Thyroid gland (tissue), 4 donors: ENCODE results near the gene RTN4IP1. TPM values are rescaled to one million over a fixed set of nuclear protein-coding genes. Genes with fewer than 3 reads are reported as not detected.
"Not testable (repeated sequence)": the region's sequence is repeated elsewhere in the genome, so short reads cannot be mapped to it uniquely, and the experiment has no call there.

Experiments used
- DNase-seq, 2 donors: peaks; one replicate each; pipeline ENCODE4 v3.0.0-alpha.2; 2019
- H3K27ac ChIP-seq, 3 donors: fragments of 200-600 bp; sonication (generic); 1 replicate in 2 of 3; 2 replicates in 1 of 3; pipeline ENCODE4 v1.5.1; 2016 to 2019; ENCODE audit warnings: mild to moderate bottlenecking in 1 of 3, moderate library complexity in 1 of 3
- H3K27me3 ChIP-seq: fragments of 200-600 bp; sonication (generic); one replicate; pipeline ENCODE4 v1.5.1; 2019
- H3K36me3 ChIP-seq, 2 donors: fragments of 200-600 bp; sonication (generic); one replicate each; pipeline ENCODE4 v1.5.1; 2016 to 2019
- H3K4me1 ChIP-seq, 2 donors: fragments of 200-600 bp; sonication (generic); one replicate each; pipeline ENCODE4 v1.5.1; 2017 to 2019
- H3K4me3 ChIP-seq, 3 donors: fragments of 200-600 bp; sonication (generic); replicated peaks in 1 of 3; 1 replicate in 2 of 3; 2 replicates in 1 of 3; pipeline ENCODE4 v1.5.1; 2016; ENCODE audit warnings: mild to moderate bottlenecking in 1 of 3
- H3K9me3 ChIP-seq: fragments of 200-600 bp; sonication (generic); one replicate; pipeline ENCODE4 v1.5.1; 2017
- POLR2A ChIP-seq, 2 donors: fragments of 450-650 bp; IDR thresholded peaks; one replicate each; pipeline ENCODE4 v1.6.1; 2017; ENCODE audit warnings: antibody characterized with exemption in 2 of 2, mild to moderate bottlenecking in 2 of 2, moderate library complexity in 1 of 2
- WGBS, 2 donors: methylation state at CpG; one replicate each; pipeline ENCODE4 v1.1.5; 2017; 5-methylcytosine and 5-hydroxymethylcytosine counted together
- intact Hi-C: fragments of 100-400 bp; cut with DNase I; formaldehyde crosslinking; loops from one replicate; pipeline ENCODE4 v1.15.1; 2023
- total RNA-seq, 4 donors: library from RNA; depleted of rRNA; stranded (reverse); fragments of >200 nt; gene quantifications; one replicate each; pipeline ENCODE4 v1.2.3, GENCODE V29; 2016
- TF ChIP-seq, protein P1 (sequence below), 6 experiments: fragments of 200-600 bp in 3 of 6; fragments of 450-650 bp in 3 of 6; sonication (generic) in 3 of 6; IDR thresholded peaks; one replicate each; pipeline ENCODE4 v1.5.1; 2016 to 2019; ENCODE audit warnings: antibody characterized with exemption in 6 of 6, mild to moderate bottlenecking in 2 of 6, inconsistent platforms in 1 of 6, moderate library complexity in 1 of 6

Gene RTN4IP1
- total RNA-seq, 4 donors from 2014 or later, result 3.6 to 10.9 (median 8.6) TPM

DNA sequence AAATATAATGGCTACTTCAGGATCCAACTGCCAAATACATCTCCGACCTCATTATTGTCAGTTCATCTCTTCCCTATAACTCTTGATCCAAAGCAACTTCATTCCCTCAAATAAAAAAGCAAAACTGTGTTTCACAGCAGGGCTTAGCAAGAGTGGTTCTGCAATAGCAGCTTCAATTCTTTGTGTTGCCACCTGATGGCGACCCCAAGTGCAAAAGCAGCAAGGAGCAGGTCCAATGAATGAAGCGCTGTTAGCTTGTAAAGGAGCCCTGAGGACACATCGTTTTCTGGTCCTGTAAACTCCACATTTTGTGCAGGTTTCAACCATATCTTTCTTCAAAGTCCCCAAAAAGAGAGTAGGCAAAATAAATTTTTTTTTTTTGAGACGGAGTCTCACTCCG is 19.6 kb downstream of the RTN4IP1 start:
- Histone ChIP-seq H3K9me3 (no peaks in the 10 kb centered on the region), H3K4me3 (no peak overlapping the region), H3K27me3 (no peaks in the 10 kb centered on the region), H3K27ac (no peak overlapping the region), H3K4me1 (peaks cover 0 to 4% of the 10 kb centered on the region in 2 donors), H3K36me3 (no peaks in the 10 kb centered on the region)
- intact Hi-C loops, result loop anchor here (5.0 kb wide), 1 partner anchor 373 kb away; no protein-coding TSS in a partner anchor
- 60 to 78% methylated on average over 6 of the region's 6 CpGs for WGBS, 2 donors
- TF ChIP-seq, protein P1, sequence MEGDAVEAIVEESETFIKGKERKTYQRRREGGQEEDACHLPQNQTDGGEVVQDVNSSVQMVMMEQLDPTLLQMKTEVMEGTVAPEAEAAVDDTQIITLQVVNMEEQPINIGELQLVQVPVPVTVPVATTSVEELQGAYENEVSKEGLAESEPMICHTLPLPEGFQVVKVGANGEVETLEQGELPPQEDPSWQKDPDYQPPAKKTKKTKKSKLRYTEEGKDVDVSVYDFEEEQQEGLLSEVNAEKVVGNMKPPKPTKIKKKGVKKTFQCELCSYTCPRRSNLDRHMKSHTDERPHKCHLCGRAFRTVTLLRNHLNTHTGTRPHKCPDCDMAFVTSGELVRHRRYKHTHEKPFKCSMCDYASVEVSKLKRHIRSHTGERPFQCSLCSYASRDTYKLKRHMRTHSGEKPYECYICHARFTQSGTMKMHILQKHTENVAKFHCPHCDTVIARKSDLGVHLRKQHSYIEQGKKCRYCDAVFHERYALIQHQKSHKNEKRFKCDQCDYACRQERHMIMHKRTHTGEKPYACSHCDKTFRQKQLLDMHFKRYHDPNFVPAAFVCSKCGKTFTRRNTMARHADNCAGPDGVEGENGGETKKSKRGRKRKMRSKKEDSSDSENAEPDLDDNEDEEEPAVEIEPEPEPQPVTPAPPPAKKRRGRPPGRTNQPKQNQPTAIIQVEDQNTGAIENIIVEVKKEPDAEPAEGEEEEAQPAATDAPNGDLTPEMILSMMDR (IDR thresholded peaks at IDR 0.05), result peak in 4 of 6 experiments; percentile 22 to 53 (median 50)
- TF ChIP-seq POLR2A (IDR thresholded peaks at IDR 0.05), result no peak
- DNase-seq, result peak; percentile 57 to 62

DNA sequence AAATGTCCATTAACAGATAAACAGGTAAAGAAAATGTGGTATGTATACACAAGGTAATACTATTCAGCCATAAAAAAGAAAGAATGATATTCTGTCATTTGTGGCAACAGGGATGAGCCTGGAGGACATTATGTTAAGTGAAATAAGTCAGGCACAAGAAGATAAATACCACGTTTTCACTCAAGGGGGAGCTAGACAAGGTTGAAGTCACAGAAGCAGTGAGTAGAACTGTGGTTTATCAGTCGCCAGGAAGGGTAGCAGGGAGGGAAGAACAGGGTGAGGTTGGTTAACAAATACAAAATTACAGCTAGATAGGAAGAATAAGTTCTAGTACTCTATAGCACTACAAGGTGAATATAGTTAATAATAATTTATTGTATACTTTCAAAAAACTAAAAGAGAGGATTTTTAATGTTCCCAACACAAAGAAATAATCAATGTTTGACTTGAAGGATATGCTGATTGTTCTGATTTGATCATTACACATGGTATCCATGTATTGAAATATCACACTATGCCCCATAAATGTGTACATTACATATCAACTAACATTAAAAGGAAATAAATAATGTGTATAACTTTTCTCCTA is 21.1 kb downstream of the RTN4IP1 start:
- Histone ChIP-seq H3K27me3 (no peaks in the 10 kb centered on the region), H3K9me3 (no peaks in the 10 kb centered on the region), H3K27ac (no peak overlapping the region), H3K4me3 (no peak overlapping the region), H3K36me3 (no peaks in the 10 kb centered on the region), H3K4me1 (peaks cover 0 to 4% of the 10 kb centered on the region in 2 donors)
- WGBS, 2 donors, result 26% methylated on average over 2 of the region's 2 CpGs
- TF ChIP-seq POLR2A (IDR thresholded peaks at IDR 0.05), result no peak
- TF ChIP-seq, protein P1 (IDR thresholded peaks at IDR 0.05), result peak in 4 of 6 experiments; percentile 59 to 89 (median 72)
- DNase-seq, result no peak
- intact Hi-C loops, result loop anchor here (5.0 kb wide), 1 partner anchor 374 kb away; no protein-coding TSS in a partner anchor

- WGBS, 2 donors, result 96 to 99% methylated on average over 2 of the region's 2 CpGs
- no peaks in the 10 kb centered on the region for H3K9me3 ChIP-seq
- no peaks in the 10 kb centered on the region for H3K36me3 ChIP-seq
- no peaks in the 10 kb centered on the region for H3K4me1 ChIP-seq
- no peak overlapping the region for H3K27ac ChIP-seq
- TF ChIP-seq POLR2A (IDR thresholded peaks at IDR 0.05), result no peak
- H3K4me3 ChIP-seq, result no peak overlapping the region
- H3K27me3 ChIP-seq, result no peaks in the 10 kb centered on the region
- intact Hi-C loops, result no loop called here
- no peak for DNase-seq
These were observed 29.0 kb downstream of the RTN4IP1 start for GRCh38 chr6:106600329-106600728.

GRCh38 chr6:106599440-106599839 is 29.9 kb downstream of the RTN4IP1 start:
- Histone ChIP-seq H3K27ac (no peak overlapping the region), H3K9me3 (no peaks in the 10 kb centered on the region), H3K36me3 (no peaks in the 10 kb centered on the region), H3K27me3 (no peaks in the 10 kb centered on the region), H3K4me3 (no peak overlapping the region), H3K4me1 (no peaks in the 10 kb centered on the region)
- TF ChIP-seq POLR2A (IDR thresholded peaks at IDR 0.05), result no peak
- TF ChIP-seq, protein P1 (IDR thresholded peaks at IDR 0.05), result no peak
- WGBS, 2 donors, result 49 to 50% methylated on average over 2 of the region's 2 CpGs
- intact Hi-C loops, result no loop called here
- DNase-seq, result no peak

DNA sequence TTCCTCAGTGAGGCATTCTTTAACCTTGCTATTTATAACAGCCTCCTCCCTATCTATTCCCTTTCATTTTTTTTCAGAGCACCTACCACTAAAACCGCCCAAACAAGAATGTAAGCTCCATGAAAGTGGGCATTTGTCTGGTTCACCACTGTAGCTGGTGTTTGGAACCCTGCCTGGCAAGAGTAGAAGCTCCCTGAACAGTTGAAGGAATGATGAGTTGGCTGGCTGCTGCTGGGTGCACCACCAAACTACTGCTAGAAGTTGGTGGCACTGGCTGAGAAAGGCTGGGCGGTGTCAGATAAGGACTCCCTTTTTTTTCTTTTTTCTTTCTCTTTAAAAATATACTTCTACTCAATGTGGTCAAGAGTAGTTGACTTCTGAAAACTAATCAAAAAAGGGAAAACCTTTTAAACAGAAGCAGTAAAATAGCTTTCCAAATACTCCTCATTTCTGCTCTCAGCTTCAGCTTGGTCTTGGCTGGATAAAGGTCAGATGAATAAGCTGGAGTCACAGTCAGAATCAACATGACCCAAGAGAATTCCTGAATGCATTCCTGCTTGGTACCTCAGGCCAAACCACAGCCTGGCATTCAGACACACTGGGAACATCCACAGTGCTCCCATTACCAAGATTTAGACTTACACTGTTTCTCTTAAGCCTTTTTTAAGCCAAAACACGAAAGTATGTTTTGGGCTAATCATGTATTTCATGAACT is 38.0 kb downstream of the RTN4IP1 start:
- DNase-seq, result no peak
- WGBS, 2 donors, result 85 to 92% methylated on average over 3 of the region's 3 CpGs
- Histone ChIP-seq H3K27me3 (no peaks in the 10 kb centered on the region), H3K36me3 (no peaks in the 10 kb centered on the region), H3K4me3 (no peak overlapping the region), H3K9me3 (no peaks in the 10 kb centered on the region), H3K4me1 (peaks cover 0 to 8% of the 10 kb centered on the region in 2 donors), H3K27ac (no peak overlapping the region)
- intact Hi-C loops, result no loop called here
- TF ChIP-seq POLR2A (IDR thresholded peaks at IDR 0.05), result no peak

- H3K36me3 ChIP-seq, H3K4me1 ChIP-seq, H3K27ac ChIP-seq, H3K4me3 ChIP-seq, DNase-seq, H3K27me3 ChIP-seq, intact Hi-C loops, H3K9me3 ChIP-seq: not testable (repeated sequence)
- WGBS, 2 donors, result 76 to 84% methylated on average over 5 of the region's 5 CpGs
These were observed 40.4 kb downstream of the RTN4IP1 start for GRCh38 chr6:106588937-106589336.
